Fibroblast of lung (primary cell): ENCODE results near the gene POC1B. TPM values are rescaled to one million over a fixed set of nuclear protein-coding genes. Genes with fewer than 3 reads are reported as not detected.
"Not testable (repeated sequence)": the region's sequence is repeated elsewhere in the genome, so short reads cannot be mapped to it uniquely, and the experiment has no call there.

Source experiments
- DNase-seq, 2 donors: peaks; one replicate each; pipeline versions ENCODE4 v3.0.0 to v3.0.0-alpha.2; 2010; ENCODE audit warnings: low read depth in 2 of 2
- H2AFZ ChIP-seq: 2 replicates; pipeline ENCODE4 v1.5.1; 2012; ENCODE audit warnings: low read length, control low read depth, inconsistent platforms
- H3K27ac ChIP-seq: 2 replicates; pipeline ENCODE4 v1.5.1; 2011; ENCODE audit warnings: low read length, control low read depth; ENCODE audit not compliant: insufficient read depth
- H3K27me3 ChIP-seq: 2 replicates; pipeline ENCODE4 v1.5.1; 2011; ENCODE audit warnings: mild to moderate bottlenecking, low read length; ENCODE audit not compliant: control insufficient read depth, insufficient read depth
- H3K36me3 ChIP-seq: 2 replicates; pipeline ENCODE4 v1.5.1; 2011; ENCODE audit warnings: low read length; ENCODE audit not compliant: control insufficient read depth, insufficient read depth
- H3K4me1 ChIP-seq: 2 replicates; pipeline ENCODE4 v1.5.1; 2011; ENCODE audit warnings: low read length; ENCODE audit not compliant: control insufficient read depth, insufficient read depth; ENCODE audit errors: extremely low read depth
- H3K4me2 ChIP-seq: 2 replicates; pipeline ENCODE4 v1.5.1; 2011; ENCODE audit warnings: low read length, control low read depth; ENCODE audit not compliant: insufficient read depth; ENCODE audit errors: extremely low read depth
- H3K4me3 ChIP-seq, 4 experiments: fragments of 200-600 bp in 1 of 4; sonication (generic) in 1 of 4; replicated peaks in 1 of 4; 2 replicates each; pipeline ENCODE4 v1.5.1; 2011 to 2016; ENCODE audit warnings: low read length in 4 of 4, low read depth in 3 of 4, mild to moderate bottlenecking in 3 of 4, control low read depth in 2 of 4, inconsistent platforms in 1 of 4, mixed read lengths in 1 of 4; ENCODE audit not compliant: insufficient read depth in 1 of 4; ENCODE audit errors: control extremely low read depth in 1 of 4
- H3K79me2 ChIP-seq: 2 replicates; pipeline ENCODE4 v1.5.1; 2012; ENCODE audit warnings: mild to moderate bottlenecking, low read length, inconsistent platforms; ENCODE audit not compliant: control insufficient read depth, insufficient read depth
- H3K9ac ChIP-seq: 2 replicates; pipeline ENCODE4 v1.5.1; 2011; ENCODE audit warnings: mild to moderate bottlenecking, low read length, control low read depth; ENCODE audit not compliant: insufficient read depth
- H3K9me3 ChIP-seq: 2 replicates; pipeline ENCODE4 v1.5.1; 2012; ENCODE audit warnings: low read depth, low read length; ENCODE audit not compliant: control insufficient read depth, insufficient read depth
- H4K20me1 ChIP-seq: 2 replicates; pipeline ENCODE4 v1.5.1; 2011; ENCODE audit warnings: low read length; ENCODE audit not compliant: control insufficient read depth, insufficient read depth; ENCODE audit errors: extremely low read depth
- EZH2 ChIP-seq: IDR thresholded peaks from 2 replicates; pipeline ENCODE4 v1.5.1; 2012; ENCODE audit warnings: low read length, control low read depth, mild to moderate bottlenecking; ENCODE audit errors: missing control alignments
- polyA plus RNA-seq, 2 donors: library from polyadenylated mRNA; depleted of rRNA in 1 of 2; stranded (reverse) in 1 of 2; unstranded in 1 of 2; fragments of >200 nt; gene quantifications; 2 replicates each; pipeline ENCODE4 v1.2.1, GENCODE V29; 2011 to 2012; ENCODE audit warnings: missing spikeins in 1 of 2
- total RNA-seq: library from RNA; depleted of rRNA; stranded (reverse); fragments of >200 nt; gene quantifications from 2 replicates; pipeline ENCODE4 v1.2.1, GENCODE V29; 2014
- TF ChIP-seq, protein P1 (sequence below), 2 donors: IDR thresholded peaks in 1 of 2; conservative IDR thresholded peaks in 1 of 2; 1 replicate in 1 of 2; 2 replicates in 1 of 2; pipeline ENCODE4 v1.5.1; 2011 to 2012; ENCODE audit warnings: low read length in 2 of 2, control low read depth in 1 of 2, inconsistent platforms in 1 of 2, low read depth in 1 of 2, mild to moderate bottlenecking in 1 of 2

The POC1B gene
- total and polyA plus RNA-seq, 2 donors (not counting 1 experiment from before 2014, with no cell fraction given): 10.2 to 16.7 TPM

DNA sequence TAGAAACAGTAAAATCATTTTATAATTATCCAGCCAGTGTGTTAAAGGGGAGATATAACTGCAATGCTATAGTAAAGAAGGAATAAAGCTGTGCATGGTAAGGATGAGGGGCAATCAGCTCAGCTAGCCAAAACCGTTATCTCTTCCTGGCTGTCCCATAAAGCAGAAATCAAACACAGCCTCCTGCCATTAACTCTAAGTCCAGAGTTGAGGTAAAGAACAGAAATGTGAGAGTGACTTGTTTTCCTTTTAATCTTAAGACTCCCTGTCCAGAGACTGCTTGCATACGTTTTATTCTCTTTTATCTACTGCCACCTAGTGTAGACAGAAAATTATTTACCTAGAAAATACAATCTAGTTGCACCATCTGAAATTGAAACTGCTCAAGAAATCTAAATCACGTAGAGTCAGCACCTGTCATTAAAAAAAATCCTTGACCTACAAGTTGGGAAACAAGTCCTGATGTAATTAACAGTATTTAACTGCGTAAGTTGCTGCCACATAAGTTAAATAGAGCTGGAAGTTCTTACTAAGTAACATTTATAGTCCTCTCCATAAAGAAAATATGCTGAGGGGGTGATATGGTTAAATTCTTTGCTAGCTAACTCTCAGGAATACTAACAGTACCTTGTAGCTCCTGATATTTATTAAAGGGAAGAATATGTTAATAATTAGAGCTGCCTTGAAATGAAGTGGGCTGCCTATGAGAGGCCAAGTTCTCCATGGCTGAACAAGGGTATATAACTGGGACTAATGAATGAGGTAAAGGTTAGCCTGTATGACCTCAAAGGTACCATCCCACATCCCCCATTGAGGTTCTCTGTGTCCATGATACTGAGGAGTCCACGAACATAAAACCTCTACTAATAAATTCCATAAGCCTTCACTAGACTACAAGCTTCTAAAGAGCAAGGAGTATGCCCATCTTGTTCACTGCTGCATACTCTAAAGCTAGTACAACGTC lies 63.9 kb downstream of the POC1B start:
- peak; percentile 68 to 88 for DNase-seq
- Histone ChIP-seq H2AFZ (no peak overlapping the region), H3K4me2 (peak overlapping the region; percentile 77), H3K9ac (no peak overlapping the region), H3K27ac (no peak overlapping the region), H4K20me1 (no peaks in the 10 kb centered on the region), H3K79me2 (no peaks in the 10 kb centered on the region), H3K4me3 (peak overlapping the region in 2 of 4 experiments; percentile 14 to 39), H3K4me1 (no peaks in the 10 kb centered on the region), H3K9me3 (no peaks in the 10 kb centered on the region), H3K36me3 (no peaks in the 10 kb centered on the region), H3K27me3 (no peaks in the 10 kb centered on the region)
- TF ChIP-seq, protein P1, sequence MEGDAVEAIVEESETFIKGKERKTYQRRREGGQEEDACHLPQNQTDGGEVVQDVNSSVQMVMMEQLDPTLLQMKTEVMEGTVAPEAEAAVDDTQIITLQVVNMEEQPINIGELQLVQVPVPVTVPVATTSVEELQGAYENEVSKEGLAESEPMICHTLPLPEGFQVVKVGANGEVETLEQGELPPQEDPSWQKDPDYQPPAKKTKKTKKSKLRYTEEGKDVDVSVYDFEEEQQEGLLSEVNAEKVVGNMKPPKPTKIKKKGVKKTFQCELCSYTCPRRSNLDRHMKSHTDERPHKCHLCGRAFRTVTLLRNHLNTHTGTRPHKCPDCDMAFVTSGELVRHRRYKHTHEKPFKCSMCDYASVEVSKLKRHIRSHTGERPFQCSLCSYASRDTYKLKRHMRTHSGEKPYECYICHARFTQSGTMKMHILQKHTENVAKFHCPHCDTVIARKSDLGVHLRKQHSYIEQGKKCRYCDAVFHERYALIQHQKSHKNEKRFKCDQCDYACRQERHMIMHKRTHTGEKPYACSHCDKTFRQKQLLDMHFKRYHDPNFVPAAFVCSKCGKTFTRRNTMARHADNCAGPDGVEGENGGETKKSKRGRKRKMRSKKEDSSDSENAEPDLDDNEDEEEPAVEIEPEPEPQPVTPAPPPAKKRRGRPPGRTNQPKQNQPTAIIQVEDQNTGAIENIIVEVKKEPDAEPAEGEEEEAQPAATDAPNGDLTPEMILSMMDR (conservative IDR thresholded peaks at IDR 0.05 in 1 of 2, IDR thresholded peaks at IDR 0.05 in 1 of 2; ENCODE audit: low read depth in 1 of 2, low read length in 2 of 2): peak; percentile 20 to 34
- no peak for TF ChIP-seq EZH2

DNA sequence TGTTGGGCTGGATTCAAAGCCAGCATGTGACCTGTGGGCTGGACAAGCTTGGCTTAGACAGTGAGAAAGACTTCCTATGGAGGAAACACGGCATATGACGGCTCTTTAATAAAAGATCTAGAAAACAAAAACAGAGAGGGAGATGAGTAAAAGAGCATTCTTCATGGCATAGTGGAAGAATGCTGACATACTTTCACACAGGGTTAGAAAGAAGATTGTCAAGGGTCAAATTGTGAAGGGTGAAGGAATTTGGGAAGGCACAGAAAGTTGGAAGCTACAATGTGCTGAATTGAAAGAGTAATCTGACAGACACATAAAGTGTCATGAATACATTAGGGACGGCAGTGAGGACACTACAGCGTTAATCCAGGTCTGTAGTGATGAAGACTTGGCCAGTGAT lies 64.7 kb downstream of the POC1B start:
- no peak for TF ChIP-seq EZH2
- TF ChIP-seq, protein P1 (conservative IDR thresholded peaks at IDR 0.05 in 1 of 2, IDR thresholded peaks at IDR 0.05 in 1 of 2; ENCODE audit: low read depth in 1 of 2, low read length in 2 of 2): no peak
- Histone ChIP-seq H3K9me3 (no peaks in the 10 kb centered on the region), H2AFZ (peak overlapping the region; percentile 52), H3K4me1 (no peaks in the 10 kb centered on the region), H3K79me2 (no peaks in the 10 kb centered on the region), H3K9ac (no peak overlapping the region), H4K20me1 (no peaks in the 10 kb centered on the region), H3K4me2 (peak overlapping the region; percentile 74), H3K4me3 (peak overlapping the region in 1 of 4 experiments; percentile 20), H3K27ac (no peak overlapping the region), H3K27me3 (no peaks in the 10 kb centered on the region), H3K36me3 (no peaks in the 10 kb centered on the region)
- peak in 1 of 2 donors; percentile 27 for DNase-seq

DNA sequence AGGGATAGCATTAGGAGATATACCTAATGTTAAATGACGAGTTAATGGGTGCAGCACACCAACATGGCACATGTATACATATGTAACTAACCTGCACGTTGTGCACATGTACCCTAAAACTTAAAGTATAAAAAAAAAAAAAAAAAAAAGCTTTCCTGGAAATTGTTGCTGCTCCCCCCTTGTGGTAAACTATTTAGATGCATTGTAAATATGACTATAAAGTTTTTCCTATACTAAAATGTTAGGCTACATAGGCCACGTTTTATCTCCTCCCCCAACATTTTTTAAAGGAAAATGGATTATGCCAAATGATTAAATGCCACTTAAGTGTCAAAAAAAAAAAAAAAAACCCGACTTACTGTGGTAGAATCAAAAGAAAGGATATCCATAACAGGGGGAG lies 66.6 kb downstream of the POC1B start:
- H3K9ac ChIP-seq, H3K36me3 ChIP-seq, H3K9me3 ChIP-seq, H3K4me1 ChIP-seq, H3K4me2 ChIP-seq, H3K79me2 ChIP-seq, H3K4me3 ChIP-seq, H4K20me1 ChIP-seq, H3K27me3 ChIP-seq, H3K27ac ChIP-seq, H2AFZ ChIP-seq: not testable (repeated sequence)
- DNase-seq: peak in 1 of 2 donors; percentile 36
- TF ChIP-seq, protein P1 (conservative IDR thresholded peaks at IDR 0.05 in 1 of 2, IDR thresholded peaks at IDR 0.05 in 1 of 2; ENCODE audit: low read depth in 1 of 2, low read length in 2 of 2): peak in 1 of 2 donors; percentile 38
